ENCODE results near the gene NEK6.

The NEK6 gene

GRCh38 chr9:124342776-124343485 is 85.2 kb downstream of the NEK6 start:
- DNase-seq (ENCODE audit: low read depth): no peak

DNA sequence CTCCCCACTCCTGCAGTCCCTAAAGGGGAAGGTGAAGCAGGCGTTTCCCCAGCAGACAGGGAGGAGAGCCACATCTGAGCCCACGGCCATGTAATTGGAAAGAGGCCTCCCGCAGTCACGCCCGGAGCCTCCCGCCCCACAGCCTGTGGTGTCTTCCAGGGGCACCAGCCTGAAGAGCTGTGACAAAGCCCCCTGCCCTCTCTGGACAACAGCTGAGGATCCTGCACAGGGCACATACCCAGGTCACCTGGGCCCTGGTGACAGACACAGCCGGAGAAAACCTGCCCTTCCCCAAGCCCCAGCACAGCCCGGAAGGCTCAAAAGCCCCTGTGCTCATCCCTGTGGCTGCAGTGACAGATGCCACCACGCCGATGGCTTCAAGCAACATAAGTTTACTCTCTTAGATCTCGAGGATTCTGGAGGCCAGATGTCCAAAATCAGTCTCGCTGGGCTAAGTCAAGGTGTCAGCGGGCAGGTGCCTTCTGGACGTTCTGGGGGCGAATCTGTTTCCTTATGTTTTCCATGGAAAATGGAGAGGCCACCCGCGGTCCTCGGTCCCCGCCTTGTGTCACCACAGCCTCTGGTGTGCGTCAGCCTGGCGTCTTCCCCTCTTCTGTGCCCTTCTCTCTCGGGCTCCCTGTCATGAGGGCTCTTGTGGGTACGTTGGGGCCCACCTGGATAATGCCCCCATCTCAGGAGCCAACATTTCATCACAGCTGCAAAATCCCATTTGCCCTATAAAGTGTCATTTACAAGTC is 86.0 kb downstream of the NEK6 start:
- DNase-seq (ENCODE audit: low read depth): no peak

DNA sequence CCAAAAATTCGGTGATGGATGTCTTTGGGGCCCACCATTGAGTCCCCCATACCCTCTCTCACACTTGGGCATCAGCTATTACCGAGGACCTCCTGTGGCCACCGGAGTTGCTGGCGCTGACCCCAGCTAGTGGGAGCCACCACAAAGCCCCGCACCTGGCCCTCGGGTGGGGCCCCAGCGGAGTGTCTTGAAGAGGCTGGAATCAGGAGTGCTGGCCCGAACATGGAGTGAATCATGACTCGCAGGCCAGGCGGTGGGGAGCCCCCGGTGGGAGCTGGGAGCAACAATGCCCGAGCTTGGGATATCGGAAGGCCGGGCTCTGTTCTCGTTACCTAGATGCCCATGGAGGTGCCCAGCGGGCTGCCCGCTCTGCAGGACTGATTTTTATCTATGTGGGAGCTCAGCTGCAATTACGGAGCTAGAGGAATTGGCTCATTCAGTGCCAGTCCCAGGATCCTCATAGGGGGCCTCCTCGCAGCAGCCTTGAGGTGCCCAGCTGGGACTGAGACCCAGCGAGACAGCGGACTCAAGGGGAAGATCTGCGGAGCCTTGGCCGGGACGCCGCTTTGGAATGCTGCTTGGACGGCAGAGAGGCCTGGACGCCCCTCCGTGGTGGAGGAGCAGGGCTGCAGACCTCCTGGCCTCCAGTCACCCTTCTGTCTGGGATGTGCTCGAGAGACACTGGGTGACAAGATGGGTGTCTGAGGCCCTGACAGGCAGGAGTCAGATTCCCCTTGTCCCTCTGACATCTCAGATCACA is 86.7 kb downstream of the NEK6 start:
- DNase-seq (ENCODE audit: low read depth): no peak

DNA sequence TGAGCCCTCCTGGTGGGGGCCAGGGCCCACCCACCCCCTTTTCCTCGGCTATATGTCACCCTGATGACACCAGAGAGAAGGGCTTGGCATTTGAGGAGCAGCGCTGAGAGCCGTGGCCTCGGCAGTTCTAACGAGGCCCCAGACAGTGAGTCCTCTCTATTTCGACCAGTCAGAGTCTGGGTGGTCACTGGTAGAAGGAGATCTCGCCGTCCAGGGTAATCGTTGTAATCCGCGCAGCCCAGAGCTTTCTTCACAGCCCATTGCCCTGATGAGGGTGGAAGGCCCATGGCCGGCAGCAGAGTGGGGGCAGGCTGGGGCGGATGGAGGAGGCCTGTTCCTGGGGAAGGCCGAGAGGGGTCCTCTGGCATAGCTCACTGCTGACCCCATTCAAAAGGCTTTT is 87.3 kb downstream of the NEK6 start:
- no peak for DNase-seq (ENCODE audit: low read depth)

- DNase-seq (ENCODE audit: low read depth): no peak
These were observed 88.1 kb downstream of the NEK6 start for GRCh38 chr9:124345751-124346281.

GRCh38 chr9:124346347-124347163 is 88.8 kb downstream of the NEK6 start:
- no peak for DNase-seq (ENCODE audit: low read depth)

DNA sequence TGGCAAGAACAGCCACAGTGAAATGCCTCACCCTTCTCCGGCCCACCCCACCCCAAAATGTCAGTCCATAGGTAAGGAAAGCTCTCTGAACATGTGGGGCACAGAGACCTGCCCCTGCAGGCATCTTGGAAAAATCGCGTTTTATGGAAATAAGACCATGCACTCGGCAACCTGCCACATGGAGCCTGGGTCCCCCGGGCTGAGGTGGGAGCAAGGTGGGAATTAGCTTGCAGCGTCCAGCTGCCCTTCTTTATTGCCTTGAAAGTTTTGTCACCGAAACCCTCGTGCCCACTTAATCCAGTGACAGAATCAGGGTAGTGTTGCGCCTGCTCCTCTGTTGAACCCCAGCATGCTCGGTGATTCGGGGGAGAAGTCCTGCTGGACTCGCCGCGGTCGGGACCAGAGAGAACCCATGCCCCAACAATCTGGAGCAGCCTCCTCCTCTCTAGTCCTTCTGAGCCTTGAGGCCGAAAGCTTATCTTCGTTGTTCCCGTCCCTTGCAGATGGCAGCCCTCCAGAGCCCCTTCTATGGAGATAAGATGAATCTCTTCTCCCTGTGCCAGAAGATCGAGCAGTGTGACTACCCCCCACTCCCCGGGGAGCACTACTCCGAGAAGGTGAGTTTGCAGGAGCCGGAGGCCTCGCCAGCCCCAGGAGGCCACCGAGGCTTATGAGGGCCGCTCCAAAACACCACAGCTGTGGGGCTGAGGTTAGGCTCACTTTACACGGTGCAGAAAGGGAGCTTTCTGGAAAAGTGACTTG is 89.6 kb downstream of the NEK6 start:
- no peak for DNase-seq (ENCODE audit: low read depth)

DNA sequence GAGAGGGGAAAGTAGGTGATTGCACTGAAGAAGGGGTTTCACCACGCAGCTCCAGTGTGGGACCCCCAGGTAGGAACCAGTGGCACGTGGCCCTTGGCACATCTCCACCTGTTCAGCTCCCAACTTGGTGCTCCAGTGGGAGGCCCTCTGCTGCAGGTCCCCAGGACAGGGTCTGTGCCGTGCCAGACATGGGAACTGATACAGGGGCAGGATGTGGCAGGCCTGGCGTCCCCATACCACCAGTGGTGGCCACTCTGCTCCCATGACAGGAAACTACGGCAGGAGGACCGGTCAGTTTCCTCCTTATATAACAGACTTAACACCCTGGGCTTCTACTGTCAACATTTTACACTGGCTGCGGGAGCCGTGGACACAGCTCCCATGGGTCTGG is 90.2 kb downstream of the NEK6 start:
- DNase-seq (ENCODE audit: low read depth): no peak

DNA sequence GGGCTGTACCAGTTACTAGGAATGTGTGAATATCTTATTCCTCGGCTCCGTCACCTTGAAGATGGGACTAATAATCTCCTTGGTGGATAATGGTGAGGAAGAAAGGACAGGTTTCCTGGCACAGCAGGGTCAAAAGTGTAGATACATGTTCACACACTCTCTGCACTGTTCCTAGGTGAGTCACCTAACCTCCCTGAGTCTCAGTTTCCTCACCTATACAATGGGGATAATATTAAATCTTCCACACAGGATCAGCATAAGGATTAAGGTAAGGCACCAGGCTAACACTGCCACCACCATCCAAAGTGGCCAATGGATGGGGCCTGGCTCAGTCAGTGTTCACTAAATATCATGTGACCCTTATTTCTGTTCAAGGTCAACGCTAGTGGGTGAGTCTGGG is 90.6 kb downstream of the NEK6 start:
- no peak for DNase-seq (ENCODE audit: low read depth)

DNA sequence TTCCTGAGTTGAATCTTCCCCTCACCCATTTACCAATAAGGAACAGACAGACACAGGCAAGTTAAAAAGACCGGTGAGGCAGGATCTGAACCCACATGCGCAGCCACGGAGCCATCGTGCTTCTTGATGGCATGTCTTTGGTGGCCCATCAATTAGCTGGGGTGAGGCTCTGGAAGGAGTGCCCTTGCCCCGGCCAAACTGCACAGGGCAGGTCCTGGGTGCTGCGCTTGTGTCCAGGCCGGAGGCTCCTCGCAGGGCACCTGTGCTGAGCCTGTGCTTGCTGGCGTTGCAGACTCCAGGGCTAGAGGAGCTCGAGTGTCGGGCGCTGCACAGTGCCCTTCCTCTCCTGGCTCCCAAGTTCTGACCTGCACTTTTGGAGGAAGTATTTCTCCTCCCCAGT is 91.1 kb downstream of the NEK6 start:
- no peak for DNase-seq (ENCODE audit: low read depth)

DNA sequence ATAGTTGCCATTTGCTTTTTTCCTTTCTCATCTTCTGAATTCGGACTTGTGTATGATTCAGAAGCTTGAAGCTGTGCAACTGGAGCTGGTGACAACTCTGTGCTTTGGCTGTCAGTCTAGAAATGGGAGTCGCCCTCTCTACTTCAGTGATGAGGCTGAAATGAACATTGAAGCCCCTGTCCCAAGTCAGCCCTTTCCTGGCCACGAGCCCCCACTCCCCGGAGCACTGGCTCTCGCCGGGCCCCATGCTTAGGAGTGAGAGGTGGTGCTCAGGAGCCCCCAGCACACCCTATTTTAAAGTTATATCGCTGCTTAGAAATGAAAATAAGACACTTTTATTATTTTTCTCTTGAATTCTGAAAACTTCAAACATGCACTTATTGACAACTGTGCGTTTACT is 91.5 kb downstream of the NEK6 start:
- DNase-seq (ENCODE audit: low read depth): no peak

GRCh38 chr9:124349675-124350493 is 92.1 kb downstream of the NEK6 start:
- DNase-seq (ENCODE audit: low read depth): no peak

GRCh38 chr9:124350494-124351263 is 92.9 kb downstream of the NEK6 start:
- DNase-seq (ENCODE audit: low read depth): no peak

- DNase-seq (ENCODE audit: low read depth): no peak
These were observed 94.1 kb downstream of the NEK6 start for GRCh38 chr9:124351672-124352468.

- DNase-seq (ENCODE audit: low read depth): no peak
These were observed 94.9 kb downstream of the NEK6 start for GRCh38 chr9:124352616-124353015.

DNA sequence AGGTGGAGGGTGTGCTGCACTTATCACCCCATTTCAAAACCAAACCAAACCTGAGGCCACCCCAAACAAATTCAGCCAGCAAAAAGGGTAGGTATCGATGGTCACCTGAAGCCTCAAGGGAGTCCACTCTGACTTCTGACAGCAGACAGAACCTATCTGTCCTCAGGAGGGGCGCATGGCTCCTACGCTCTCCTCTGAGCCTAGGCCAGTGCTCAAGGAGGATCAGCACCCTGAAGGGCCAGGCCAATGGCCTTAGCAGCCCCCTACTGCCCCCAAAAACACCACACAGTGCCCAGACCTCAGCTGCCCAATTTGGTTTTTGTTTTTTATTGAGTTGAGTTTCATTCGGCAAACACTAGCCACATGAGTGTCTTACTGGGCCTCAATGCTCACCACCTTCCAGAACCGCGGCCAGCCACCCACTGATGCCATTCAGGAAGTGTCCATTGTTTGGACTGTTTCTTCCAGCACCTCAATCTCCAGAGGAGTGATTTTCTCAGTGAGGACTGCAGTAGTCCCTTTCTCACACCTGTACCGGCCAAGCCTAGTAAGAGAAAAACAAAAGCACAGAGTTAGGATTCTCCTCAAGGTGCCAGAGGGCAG is 95.5 kb downstream of the NEK6 start:
- no peak for DNase-seq (ENCODE audit: low read depth)

DNA sequence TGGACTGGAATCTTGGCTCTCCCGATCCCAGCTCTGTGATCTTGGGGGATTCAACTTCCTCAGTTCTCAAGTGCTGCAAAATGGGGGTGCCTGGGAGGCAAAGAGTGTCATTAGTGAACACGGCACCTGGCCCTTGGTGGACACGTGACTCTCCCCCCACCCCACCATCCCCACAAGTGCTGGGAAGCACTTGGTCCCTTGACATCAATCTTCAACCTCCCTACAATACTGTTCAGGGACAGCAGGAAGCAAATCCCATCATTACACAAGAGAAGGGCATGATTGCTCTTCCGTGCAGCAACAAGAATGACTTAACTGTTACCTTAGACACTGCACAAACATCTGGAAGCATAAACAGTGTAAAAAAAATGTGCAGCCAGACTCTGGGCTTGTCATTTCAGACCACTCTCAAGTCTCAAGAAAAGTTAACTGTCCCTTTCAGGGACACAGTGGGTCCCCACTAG is 96.1 kb downstream of the NEK6 start:
- DNase-seq (ENCODE audit: low read depth): no peak
